Liver (tissue), 9 donors: ENCODE results near the gene RGMA. TPM values are rescaled to one million over a fixed set of nuclear protein-coding genes. Genes with fewer than 3 reads are reported as not detected.

Experiments
- DNase-seq: peaks from one replicate; pipeline ENCODE4 v3.0.0-alpha.2; 2017; ENCODE audit warnings: low spot score
- H3K27ac ChIP-seq, 2 donors: one replicate each; pipeline ENCODE4 v1.7.0; 2013; ENCODE audit warnings: inconsistent platforms in 2 of 2, low read length in 2 of 2, control low read depth in 1 of 2, low read depth in 1 of 2, mild to moderate bottlenecking in 1 of 2
- H3K27me3 ChIP-seq, 4 donors: one replicate each; pipeline versions ENCODE4 v1.6.1 to v1.7.0; 2013; ENCODE audit warnings: low read length in 3 of 4, inconsistent platforms in 1 of 4, mild to moderate bottlenecking in 1 of 4, moderate library complexity in 1 of 4; ENCODE audit not compliant: control insufficient read depth in 4 of 4, insufficient read depth in 4 of 4
- H3K36me3 ChIP-seq, 4 donors: one replicate each; pipeline versions ENCODE4 v1.6.1 to v1.7.0; 2013; ENCODE audit warnings: low read length in 3 of 4, mild to moderate bottlenecking in 3 of 4, low read depth in 1 of 4, moderate library complexity in 1 of 4; ENCODE audit not compliant: control insufficient read depth in 4 of 4, insufficient read depth in 3 of 4
- H3K4me1 ChIP-seq, 4 donors: one replicate each; pipeline versions ENCODE4 v1.6.1 to v1.7.0; 2013; ENCODE audit warnings: low read length in 3 of 4, mild to moderate bottlenecking in 3 of 4, moderate library complexity in 1 of 4; ENCODE audit not compliant: control insufficient read depth in 4 of 4, insufficient read depth in 4 of 4
- H3K4me3 ChIP-seq, 3 donors: one replicate each; pipeline versions ENCODE4 v1.6.1 to v1.7.0; 2013; ENCODE audit warnings: low read length in 3 of 3, control low read depth in 1 of 3, low read depth in 1 of 3, mild to moderate bottlenecking in 1 of 3
- H3K9ac ChIP-seq, 2 donors: one replicate each; pipeline ENCODE4 v1.7.0; 2013; ENCODE audit warnings: low read length in 2 of 2, mild to moderate bottlenecking in 2 of 2, moderate library complexity in 2 of 2, control low read depth in 1 of 2, low read depth in 1 of 2
- H3K9me3 ChIP-seq, 4 donors: one replicate each; pipeline versions ENCODE4 v1.6.1 to v1.7.0; 2013; ENCODE audit warnings: low read length in 3 of 4; ENCODE audit not compliant: control insufficient read depth in 4 of 4
- ATF3 ChIP-seq: IDR thresholded peaks from 2 replicates; pipeline ENCODE4 v1.6.1; 2016; ENCODE audit warnings: antibody characterized with exemption
- CTCF ChIP-seq: fragments of 150-350 bp; IDR thresholded peaks from 2 replicates; pipeline ENCODE4 v1.5.1; 2017; ENCODE audit warnings: improper control_type of control experiment, low read depth, low read length; ENCODE audit not compliant: missing input control
- EGR1 ChIP-seq, 2 donors: IDR thresholded peaks; 2 replicates each; pipeline ENCODE4 v1.6.1; 2016 to 2018; ENCODE audit warnings: antibody characterized with exemption in 2 of 2, low read depth in 2 of 2
- FOXA1 ChIP-seq: IDR thresholded peaks from 2 replicates; pipeline ENCODE4 v1.6.1; 2016; ENCODE audit warnings: antibody characterized with exemption
- HNF4A ChIP-seq, 2 donors: conservative IDR thresholded peaks; 2 replicates each; pipeline ENCODE4 v1.6.1; 2016; ENCODE audit warnings: antibody characterized with exemption in 2 of 2, mild to moderate bottlenecking in 2 of 2
- HNF4G ChIP-seq: IDR thresholded peaks from 2 replicates; pipeline ENCODE4 v1.6.1; 2016; ENCODE audit warnings: antibody characterized with exemption
- JUND ChIP-seq, 2 donors: IDR thresholded peaks; 2 replicates each; pipeline ENCODE4 v1.6.1; 2016; ENCODE audit warnings: antibody characterized with exemption in 2 of 2
- MAX ChIP-seq: IDR thresholded peaks from 2 replicates; pipeline ENCODE4 v1.6.1; 2016; ENCODE audit warnings: antibody characterized with exemption
- NR2F2 ChIP-seq: IDR thresholded peaks from 2 replicates; pipeline ENCODE4 v1.6.1; 2016; ENCODE audit warnings: antibody characterized with exemption
- REST ChIP-seq: IDR thresholded peaks from 2 replicates; pipeline ENCODE4 v1.6.1; 2016; ENCODE audit warnings: antibody characterized with exemption, mild to moderate bottlenecking
- RXRA ChIP-seq, 2 donors: IDR thresholded peaks; 2 replicates each; pipeline ENCODE4 v1.6.1; 2017 to 2018; ENCODE audit warnings: antibody characterized with exemption in 2 of 2, mild to moderate bottlenecking in 1 of 2
- SP1 ChIP-seq: IDR thresholded peaks from 2 replicates; pipeline ENCODE4 v1.6.1; 2018; ENCODE audit warnings: antibody characterized with exemption, mild to moderate bottlenecking
- TAF1 ChIP-seq: conservative IDR thresholded peaks from 2 replicates; pipeline ENCODE4 v1.6.1; 2016; ENCODE audit warnings: antibody characterized with exemption, mild to moderate bottlenecking
- YY1 ChIP-seq: IDR thresholded peaks from 2 replicates; pipeline ENCODE4 v1.6.1; 2016; ENCODE audit warnings: antibody characterized with exemption, mild to moderate bottlenecking
- ZBTB33 ChIP-seq: IDR thresholded peaks from 2 replicates; pipeline ENCODE4 v1.6.1; 2016; ENCODE audit warnings: antibody characterized with exemption
- WGBS: extraction: QIAGEN DNeasy Blood & Tissue Kit; methylation state at CpG from one replicate; pipeline ENCODE4 v1.1.7; 2013; 5-methylcytosine and 5-hydroxymethylcytosine counted together
- polyA plus RNA-seq, 2 donors: library from polyadenylated mRNA; stranded (reverse) in 1 of 2; unstranded in 1 of 2; fragments of 200-250 nt in 1 of 2; fragments of >200 nt in 1 of 2; fragmentation: Nextera tagmentation in 1 of 2; extraction: Ambion mirVana in 1 of 2; gene quantifications; one replicate each; pipeline versions ENCODE4 v1.2.1 to v1.2.3, GENCODE V29; 2013 to 2015
- total RNA-seq, 2 donors: library from RNA; depleted of rRNA; stranded (reverse); fragments of >200 nt; gene quantifications; one replicate each; pipeline ENCODE4 v1.2.3, GENCODE V29; 2014
- donor health status: healthy.
- donor health status: healthy.
- donor health status: healthy.
- donor health status: healthy.
- donor health status: healthy.

Gene RGMA
- total and polyA plus RNA-seq, 4 donors: 0.15 to 0.33 (median 0.18) TPM; not detected in 1

GRCh38 chr15:93076875-93077274, 12.1 kb downstream of the RGMA start (continued):
- TF ChIP-seq HNF4G: no peak

- no peak for DNase-seq
These were observed 12.8 kb downstream of the RGMA start for GRCh38 chr15:93076217-93076616.

GRCh38 chr15:93074599-93074998, 14.4 kb downstream of the RGMA start:
- TF ChIP-seq RXRA (IDR thresholded peaks at IDR 0.05) (no peak), REST (no peak)
- DNase-seq: no peak
- peaks cover 2 to 24% (median 17%) of the 10 kb centered on the region in 4 donors for H3K27me3 ChIP-seq
- H3K36me3 ChIP-seq: no peaks in the 10 kb centered on the region
- no peak overlapping the region for H3K27ac ChIP-seq
- no peaks in the 10 kb centered on the region for H3K9me3 ChIP-seq
- H3K4me1 ChIP-seq: peaks cover 8 to 19% (median 9%) of the 10 kb centered on the region in 4 donors
- H3K4me3 ChIP-seq: no peak overlapping the region
- H3K9ac ChIP-seq: no peak overlapping the region
- 78% methylated on average over 13 of the region's 13 CpGs for WGBS

More at GRCh38 chr15:93076217-93076616, 12.8 kb downstream of the RGMA start:
- TF ChIP-seq ATF3: no peak
- no peak for TF ChIP-seq TAF1
- no peak for TF ChIP-seq ZBTB33
- no peak for TF ChIP-seq SP1
- no peak for TF ChIP-seq CTCF
- TF ChIP-seq EGR1 (IDR thresholded peaks at IDR 0.05; ENCODE audit: low read depth in 2 of 2): no peak
- no peak for TF ChIP-seq FOXA1
- no peak for TF ChIP-seq MAX
- no peak for TF ChIP-seq YY1
- TF ChIP-seq HNF4G: no peak
- no peak for TF ChIP-seq NR2F2
- no peak for TF ChIP-seq HNF4A (conservative IDR thresholded peaks at IDR 0.05)
- TF ChIP-seq JUND (IDR thresholded peaks at IDR 0.05): no peak
- Histone ChIP-seq H3K27me3 (peaks cover 2 to 24% (median 11%) of the 10 kb centered on the region in 4 donors), H3K36me3 (no peaks in the 10 kb centered on the region), H3K27ac (no peak overlapping the region), H3K9me3 (no peaks in the 10 kb centered on the region), H3K9ac (no peak overlapping the region), H3K4me3 (no peak overlapping the region), H3K4me1 (peaks cover 8 to 19% (median 9%) of the 10 kb centered on the region in 4 donors)
- 66% methylated on average over 1 of the region's 1 CpG for WGBS
